Inflammatory macrophage treated with lipopolysaccharide for 1 hour (primary cell): ENCODE measurements around the gene ZNF593OS.

Source experiments
- DNase-seq, 2 donors: peaks; one replicate each; pipeline ENCODE4 v3.0.0-alpha.2; 2020 to 2022

The ZNF593OS gene

DNA sequence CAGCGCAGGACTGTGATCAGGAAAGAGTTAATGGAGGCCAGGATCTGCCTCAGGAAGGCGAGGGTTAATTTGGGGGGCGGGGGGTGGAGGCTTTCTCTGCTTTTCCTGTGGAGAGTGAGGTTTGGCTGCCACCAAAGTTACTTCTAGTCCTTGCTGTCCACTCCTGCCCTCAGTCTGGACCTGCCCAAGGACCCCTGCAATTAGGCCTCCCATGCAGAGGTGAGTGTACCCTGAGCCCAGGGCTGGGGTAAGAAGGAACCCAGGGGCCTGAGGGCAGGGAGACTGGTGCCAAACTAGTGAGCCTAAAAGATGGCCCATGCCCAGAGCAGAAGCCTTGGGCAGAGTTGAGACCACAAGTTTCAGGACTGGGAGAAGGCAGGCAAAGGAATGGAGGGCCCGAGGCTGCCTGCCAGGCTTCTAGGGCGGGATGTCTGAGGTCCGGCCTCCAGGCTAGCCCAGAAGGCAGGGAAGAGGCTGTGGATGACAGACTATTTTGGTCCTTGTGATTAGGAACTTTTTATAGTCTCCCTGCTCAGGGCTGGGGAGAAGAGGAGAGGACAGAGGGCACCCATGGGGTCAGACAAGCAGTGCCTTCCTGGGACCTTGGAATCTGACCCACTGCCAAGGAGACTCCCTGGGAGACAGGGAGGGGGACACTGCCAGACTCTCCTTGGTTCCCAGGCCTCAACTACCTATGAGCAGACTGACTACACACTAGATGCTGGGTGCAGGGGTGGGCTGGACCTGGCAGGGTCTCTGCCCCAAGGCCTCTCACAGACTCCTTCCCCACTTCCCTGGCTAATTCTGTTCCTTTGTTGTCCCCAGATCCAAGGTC is 12.5 kb downstream of the ZNF593OS start, which contains the start of gene FAM110D:
TSS of gene FAM110D (plus strand) at position 172 of the 835 bp plus-strand sequence. CDS start 2,213 bp downstream, outside the sequence.
- no peak for DNase-seq

DNA sequence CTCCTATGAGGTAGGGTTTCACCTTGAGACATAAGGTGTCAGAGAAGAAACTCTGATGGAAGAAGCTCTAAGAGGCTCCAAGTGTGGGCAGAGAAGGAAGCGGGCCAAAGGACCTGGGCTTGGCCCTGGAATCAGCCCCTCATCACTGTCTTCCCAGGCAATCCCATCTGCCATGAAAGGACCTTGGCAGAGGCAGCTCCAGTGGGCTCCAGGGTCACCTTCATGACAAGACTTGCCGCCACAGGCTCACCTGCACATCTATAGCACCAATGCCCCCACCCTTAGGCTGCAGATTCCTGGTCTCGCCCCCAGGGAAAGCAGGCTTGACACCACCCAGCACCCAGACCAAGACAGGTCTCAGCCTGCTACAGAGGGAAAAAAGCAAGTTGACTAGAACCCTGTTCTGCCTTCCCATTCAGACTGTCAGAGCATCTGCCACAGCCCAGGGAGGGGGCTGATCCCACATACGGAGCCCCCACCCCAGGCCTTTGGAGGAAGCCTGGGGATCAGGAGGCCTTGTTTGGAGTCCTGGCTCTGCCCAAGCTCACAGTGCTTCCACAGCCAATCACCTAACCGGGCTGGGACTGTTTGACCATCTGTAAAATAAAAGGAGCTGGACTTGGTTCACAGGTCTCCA is 13.2 kb downstream of the ZNF593OS start:
- DNase-seq: no peak

DNA sequence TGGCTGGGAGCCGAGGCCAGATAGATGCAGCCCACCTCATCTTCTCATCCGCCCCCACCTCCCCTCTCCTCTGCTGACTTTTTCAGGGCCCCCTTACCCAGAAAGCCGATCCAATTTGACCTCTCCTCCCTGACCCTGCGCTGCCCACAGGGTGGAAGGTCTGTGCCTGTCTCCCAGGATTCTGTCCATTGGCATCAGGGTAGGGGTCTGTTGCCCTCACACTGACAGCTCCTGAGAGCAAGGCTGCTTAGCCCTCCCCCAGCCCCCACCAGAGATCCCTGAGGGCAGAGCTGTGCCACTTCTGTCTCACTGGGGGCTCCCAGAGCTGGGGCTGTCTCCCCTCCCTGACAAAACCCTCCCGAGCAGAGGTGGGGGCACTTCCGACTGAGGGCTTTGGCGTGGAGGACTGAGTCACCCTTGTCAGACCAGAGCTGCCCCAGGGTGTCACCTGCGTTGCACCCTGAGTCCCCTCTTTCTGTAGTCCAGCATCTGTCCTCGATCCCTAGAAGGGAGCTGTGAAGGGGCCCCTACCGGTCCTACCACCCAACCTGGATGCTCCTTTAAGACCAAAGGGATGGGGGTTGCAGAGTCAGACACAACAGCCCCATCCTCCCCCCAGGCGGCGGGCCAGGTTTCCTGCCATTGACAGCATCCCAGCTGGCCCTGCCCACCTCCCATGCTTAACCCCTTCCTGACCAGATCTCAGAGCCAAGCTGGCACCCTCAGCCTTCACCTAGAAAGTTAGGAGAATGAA is 15.2 kb downstream of the ZNF593OS start:
- no peak for DNase-seq

DNA sequence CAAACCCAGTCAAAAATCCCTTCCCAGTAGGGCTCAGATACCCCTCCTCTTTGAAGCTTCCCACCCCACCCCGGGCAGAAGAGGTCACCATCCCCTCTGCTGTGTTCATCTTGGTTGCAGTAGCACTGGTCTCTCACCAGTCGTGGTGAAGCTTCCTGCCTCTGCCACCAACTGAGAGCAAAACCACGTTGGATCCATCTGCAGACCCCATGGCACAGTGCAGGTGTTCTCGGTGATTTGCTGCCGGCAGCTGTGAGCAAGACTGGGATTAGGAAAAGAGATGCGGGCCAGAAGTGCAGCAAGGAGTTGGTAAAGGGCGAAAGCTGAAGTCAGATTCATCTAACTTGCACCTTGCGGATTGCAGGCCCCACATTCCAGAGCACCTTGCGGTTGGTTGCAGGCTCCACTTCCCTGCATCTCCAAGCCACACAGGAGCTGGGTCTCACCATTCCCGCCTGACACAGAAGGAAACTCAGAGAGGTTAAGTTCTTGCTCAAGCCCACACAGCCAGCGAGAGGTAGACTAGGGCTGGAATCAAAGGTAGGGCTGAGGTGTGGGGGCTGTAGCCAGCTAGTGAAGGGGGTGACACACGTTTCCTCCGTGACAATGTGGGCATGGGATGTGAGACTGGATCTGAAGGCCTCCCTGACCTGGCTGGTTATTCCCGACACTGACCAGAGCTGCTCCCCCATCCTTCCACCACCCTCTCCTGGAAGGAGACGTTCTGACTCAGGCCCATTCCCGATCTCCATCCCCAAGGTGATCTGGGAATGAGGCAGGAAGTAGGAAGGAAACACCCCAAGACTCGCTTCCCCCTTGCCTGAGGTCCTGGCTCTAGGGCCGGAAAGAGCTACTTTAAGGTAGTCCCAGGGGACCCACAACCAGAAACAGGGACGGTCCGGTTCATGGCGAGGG is 16.0 kb downstream of the ZNF593OS start:
- DNase-seq: no peak

DNA sequence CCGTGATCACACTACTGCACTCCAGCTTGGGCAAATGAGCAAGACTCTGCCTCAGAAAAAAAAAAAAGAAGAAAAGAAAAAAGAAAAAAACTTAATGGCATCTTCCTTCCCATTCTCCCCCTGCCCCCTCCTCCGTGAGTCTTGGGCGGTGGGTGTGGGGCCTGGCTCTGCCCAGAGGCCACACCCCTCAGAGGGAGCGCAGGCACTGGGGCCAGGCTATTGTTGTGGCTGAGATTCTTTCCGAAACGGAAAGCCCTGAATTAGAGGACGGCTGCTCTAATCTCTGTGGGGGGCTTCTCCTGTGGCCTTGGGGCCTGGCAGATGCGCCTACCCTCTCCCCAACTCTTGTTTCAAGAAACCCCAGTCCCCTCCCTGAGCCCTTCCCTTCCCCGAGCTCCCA is 16.9 kb downstream of the ZNF593OS start:
- no peak for DNase-seq

DNA sequence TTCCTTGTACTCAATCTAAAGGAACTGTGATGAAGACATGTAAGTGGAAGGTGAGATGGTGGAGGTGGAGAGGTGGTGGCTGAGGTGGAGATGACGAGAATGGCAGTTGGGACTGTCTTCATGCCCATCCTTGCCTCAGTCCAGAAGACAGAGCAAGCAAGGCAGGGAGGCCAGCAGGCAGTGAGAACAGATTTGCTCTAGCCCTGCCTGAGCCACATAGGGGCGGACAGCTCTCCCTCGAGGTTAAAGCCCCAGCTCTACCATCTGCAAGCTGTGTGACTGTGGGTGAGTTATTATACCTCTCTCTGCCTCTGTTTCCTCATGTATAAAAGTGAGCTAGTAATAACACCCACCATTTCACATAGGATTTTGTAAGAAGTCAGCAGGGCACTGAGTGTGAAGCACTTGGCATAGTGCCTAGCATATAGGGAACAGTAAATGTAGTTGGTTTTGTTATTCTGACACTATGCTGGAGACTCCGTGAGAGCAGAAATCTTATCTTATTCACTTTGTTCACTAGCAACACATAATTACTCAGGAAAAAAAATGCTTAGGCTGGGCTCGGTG is 17.6 kb downstream of the ZNF593OS start:
- peak; percentile 47 to 65 for DNase-seq

DNA sequence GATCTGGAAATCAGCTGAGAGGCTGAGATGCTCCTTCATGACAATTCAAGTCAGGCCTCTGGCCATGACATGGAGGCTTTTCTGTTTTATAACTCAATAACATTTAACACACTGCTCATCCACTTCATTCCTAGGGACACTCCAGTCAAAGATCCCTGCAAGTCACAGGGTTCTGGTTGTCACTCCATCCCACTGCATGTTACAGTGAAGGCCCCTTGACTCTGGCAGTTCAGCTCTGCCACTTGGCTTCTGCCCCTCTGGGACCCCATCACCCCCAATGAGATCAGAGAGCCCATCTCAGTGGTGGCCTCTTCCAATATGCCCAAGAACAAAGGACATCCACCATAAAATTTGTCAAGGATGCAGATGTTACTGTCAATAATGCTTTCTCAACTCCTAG is 22.7 kb downstream of the ZNF593OS start:
- no peak for DNase-seq

DNA sequence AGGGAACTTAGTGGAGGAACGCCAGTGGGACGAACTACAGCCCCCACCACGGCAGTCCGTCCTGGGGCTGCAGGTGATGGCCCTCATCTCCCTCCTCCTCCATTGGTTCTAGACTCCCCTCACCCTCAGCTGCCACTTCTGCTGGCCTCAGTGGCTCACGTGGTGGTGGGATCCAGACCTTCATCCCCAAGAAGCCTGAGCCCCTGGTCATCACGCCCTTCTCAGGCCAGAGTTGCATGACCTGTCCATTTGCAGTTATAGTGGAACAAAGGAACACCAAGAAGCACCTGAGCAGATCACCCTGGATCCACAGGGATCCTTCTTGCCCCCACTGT is 25.7 kb downstream of the ZNF593OS start:
- DNase-seq: no peak

DNA sequence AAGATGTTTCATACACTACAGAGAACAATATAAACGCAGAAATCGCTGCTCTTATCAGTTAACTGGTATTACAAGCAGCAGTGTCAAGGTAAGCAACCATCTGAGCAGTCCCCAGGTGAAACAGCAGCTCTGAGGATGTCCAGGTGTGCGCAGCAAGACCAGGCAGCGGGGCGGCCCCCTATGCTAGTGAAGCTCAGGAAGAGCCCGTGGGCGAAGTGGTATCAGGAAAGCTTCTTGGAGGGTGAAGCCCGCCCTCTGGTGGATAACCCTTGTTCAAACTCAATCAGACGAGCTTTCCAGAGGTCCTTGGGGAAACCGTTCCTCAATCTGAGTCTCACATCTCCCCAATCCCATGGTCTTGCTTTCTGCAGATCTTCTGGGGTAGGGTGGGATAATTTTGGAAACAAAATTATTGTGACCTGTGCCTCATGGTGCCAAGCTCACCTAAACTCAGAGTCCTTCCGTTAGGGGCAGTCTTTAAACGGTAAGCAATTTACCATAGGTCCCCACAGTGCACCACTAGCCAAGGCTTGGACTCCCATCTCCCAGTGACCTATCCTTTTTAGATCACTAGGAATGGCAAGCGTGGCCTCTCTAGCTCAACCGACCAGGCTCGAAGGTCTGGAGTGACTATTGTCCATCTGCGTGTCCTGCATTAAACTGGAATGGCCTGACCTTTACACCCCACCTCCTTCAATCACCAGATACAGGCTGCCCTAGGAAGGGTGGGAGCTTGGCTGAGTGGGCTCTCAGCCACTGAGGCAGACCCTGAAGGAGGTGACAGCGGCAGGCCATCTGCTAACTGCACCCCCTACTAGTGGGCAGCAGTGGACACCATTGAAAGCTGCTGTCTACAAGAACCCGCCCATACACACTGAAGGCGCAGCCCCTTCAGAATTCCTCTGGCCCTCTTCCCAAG is 26.3 kb downstream of the ZNF593OS start:
- DNase-seq: peak; percentile 67 to 90

DNA sequence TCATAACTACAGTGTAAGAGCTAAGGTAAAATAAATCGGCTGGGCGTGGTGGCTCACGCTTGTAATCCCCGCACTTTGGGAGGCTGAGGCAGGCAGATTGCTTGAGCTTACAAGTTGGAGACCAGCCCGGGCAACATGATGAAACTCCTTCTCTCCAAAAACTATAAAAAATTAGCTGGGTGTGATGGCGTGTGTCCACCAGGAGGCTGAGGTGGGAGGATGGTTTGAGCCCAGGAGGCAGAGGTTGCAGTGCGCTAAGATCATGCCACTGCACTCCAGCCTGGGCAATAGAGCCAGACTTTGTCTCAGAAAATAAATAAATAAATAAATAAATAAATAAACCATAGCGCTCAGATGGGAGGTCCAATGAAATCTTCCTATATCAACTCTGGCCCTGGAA is 29.5 kb downstream of the ZNF593OS start:
- no peak for DNase-seq

DNA sequence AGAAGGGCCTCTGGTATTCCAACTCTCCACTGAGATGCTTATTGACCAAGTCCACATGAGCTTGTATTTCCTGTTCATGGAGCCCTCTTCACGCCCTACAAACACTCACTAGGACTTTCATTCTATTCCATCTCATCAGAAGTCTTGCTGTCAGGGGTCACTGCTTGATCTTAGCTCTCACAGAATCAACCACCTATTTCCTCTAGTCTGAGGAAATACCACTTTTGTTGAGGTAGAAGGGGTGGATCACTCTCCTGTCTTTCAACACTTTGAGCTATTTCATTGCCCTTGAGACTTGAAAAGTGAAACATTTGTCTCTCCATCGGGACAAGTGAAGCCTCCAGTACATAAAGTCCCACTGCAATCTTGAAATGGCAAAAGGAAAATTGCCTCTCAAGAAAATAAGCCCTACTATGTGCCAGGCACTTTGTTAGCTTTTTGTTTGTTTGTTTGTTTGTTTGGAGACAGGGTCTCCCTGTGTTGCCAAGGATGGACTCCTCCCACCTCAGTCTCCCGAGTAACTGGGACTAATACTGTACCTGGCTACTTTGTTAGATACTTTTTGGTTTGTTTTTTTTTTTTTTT is 32.6 kb downstream of the ZNF593OS start:
- DNase-seq: no peak

DNA sequence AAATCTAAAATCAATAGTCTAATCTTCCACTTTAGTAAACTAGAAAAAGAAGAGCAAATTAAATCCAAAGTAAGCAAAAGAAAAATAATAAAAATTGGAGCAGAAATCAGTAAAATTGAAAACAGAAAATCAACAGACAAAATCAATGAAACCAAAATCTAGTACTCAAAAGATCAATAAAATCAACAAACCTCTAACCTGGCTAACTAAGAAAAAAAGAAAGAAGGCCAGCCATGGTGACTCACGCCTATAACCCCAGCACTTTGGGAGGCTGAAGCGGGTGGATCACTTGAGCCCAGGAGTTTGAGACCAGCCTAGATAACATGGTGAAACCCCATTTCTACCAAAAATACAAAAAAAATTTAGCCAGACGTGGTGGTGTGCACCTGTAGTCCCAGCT is 37.2 kb downstream of the ZNF593OS start:
- no peak for DNase-seq

DNA sequence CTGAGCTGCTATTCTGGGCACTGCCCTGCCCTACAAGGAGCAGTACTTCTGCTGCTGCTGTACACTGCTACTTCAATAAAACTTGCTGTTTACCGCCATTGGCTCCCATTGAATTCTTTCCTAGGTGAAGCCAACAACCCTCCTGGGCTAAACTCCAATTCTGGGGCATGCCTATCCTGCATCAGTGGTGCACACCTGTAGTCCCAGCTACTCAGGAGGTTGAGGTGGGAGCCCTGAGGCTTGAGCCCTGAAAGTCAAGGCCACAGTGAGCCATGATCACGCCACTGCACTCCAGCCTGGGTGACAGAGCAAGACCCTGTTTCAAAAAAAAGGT is 38.8 kb downstream of the ZNF593OS start:
- no peak for DNase-seq

DNA sequence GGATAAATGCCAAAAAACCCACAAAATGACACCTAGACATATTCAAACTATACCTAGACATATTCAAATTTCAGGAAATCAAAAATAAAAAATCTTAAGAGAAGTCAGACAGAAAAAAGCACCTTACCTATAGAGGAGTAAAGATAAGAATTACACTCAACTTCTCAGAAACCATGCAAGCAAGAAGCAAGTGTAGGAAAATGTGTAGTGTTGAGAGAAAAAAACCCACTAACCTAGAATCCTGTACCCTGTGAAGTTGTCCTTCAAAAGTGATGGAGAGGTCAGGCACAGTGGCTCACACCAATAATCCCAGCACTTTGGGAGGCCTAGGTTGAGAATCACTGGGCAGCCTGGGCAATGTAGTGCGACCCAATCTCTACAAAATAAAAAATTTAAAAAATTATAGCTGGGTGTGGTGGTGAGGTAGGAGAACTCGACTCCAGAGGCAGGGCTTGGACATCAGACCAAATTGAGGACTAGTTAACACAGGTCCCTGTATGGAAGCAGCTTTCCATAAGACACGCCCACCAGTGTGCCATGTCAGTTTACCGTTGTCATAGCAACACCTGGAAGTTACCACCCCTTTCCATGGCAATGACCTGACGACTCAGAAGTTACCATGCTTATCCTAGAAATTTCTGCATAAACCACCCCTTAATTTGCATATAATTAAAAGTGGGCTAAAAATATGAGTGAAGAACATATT is 39.4 kb downstream of the ZNF593OS start:
- DNase-seq: no peak

DNA sequence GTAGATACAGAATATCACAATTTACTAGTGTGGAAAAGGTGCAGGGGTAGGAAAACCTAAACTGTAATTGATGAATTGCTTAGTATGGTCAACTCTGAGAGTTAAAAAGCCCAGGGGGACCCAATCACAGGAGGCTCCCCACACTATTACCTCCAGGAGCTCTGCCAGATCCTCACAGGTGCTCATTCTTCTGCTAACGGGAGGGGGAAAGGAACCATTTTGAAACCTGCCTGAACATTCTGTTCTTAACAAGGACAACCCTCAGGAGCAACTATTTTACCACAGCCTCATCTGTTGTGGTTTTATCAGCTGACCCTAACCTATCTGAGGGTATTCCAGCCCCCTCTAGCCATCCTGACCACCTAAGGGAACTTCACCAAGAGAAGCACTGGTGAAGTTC is 40.9 kb downstream of the ZNF593OS start:
- no peak for DNase-seq

DNA sequence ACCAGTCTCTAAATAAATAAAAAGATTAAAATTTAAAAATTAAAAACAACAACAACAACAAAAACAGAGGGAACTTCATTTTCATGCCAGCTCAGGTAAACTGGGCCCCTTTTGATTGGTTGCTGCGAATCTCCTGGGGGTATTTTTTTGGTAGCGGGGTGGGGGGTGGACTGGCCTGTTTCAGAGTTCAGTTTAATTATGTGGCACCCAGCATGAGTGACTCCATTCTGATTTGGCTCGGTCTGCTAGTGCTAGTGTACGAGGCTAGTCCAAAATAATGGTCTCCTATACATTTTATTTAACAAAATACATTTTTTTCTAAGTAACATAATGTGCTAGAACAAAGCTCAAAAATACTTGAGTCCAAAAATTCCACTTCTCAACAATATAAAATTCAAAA is 41.9 kb downstream of the ZNF593OS start:
- no peak for DNase-seq

DNA sequence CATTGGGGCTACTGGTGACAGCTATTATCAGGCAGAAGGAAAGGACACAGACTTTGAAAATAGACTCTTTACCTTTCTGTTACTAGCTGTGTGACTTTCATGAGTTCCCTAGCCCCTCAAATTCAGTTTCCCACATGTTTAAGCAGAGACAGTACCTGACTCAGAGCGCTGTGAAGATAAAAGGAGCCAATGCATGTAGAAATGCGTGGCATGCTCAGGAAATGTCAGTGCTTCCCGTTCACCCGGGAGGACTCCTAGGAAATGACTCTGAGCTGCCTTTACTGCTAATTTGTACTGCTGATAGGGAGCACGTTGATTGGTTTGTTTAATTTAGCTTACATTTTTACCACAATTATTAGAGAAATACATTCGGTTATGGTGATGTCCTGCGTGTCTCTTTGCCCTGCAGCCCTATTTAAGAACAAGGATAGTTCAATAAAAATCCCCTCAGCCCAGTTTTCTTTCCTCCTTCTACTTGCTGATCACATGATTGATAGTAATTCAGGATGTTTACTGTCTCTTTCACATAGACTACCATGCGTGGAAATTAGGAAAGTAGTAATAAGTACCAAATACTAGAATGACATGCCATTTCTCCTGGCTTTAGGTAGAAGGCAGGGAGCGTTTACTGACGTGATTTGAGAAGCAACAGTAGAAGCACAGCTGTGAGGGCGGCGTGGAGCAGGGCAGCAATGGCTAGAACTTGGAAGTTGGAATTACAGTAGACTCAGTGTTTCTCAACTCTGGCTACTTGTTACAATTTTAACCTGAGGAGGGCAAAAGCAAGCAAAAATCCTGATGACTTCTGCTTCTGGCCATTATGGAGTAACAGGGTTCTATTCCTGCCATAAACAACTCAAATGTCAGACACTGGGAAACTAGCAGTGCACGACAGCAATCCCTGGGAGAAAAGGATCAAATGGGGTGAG is 44.1 kb downstream of the ZNF593OS start:
- DNase-seq: peak in 1 of 2 donors; percentile 32

DNA sequence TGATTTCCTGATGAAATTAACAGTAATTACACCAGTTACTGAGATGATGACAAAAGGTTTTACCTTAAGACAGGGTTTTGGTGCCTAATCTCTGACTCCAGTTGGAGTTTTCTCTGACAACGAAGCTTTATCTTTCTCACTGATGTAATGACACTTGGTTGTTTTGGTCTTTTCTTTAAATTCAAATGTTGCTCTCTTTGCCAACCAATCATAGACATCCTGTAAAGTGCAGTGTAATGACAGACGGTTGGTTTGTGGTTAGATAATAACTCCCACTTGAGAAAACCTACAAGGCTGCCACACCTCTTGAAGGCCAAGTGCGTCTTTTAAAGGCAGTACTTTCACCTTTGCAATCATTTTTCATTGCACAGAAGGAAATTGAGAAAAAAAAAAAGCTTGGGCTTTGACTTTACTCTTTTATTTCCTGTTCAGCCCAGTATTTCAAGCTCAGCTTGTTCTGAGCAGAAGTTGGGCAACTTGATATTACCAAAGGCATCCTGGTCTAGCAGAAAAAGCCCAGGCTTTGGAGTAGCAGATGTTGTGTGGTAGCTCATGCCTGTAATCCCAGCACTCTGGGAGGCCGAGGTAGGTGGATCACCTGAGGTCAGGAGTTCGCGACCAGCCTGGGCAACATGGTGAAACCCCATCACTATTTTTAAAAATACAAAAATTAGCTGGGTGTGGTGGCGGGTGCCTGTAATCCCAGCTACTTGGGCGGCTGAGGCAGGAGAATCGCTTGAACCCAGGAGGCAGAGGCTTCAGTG is 45.1 kb downstream of the ZNF593OS start:
- DNase-seq: peak; percentile 59 to 71
